Measurements from ENCODE around the gene RSPH3. TPM values are rescaled to one million over a fixed set of nuclear protein-coding genes. Genes with fewer than 3 reads are reported as not detected.
A peak's percentile ranks its signal among the peaks of the same experiment; 100 is the strongest.

Gene RSPH3
- total and polyA plus RNA-seq, 10 of the 15 experiments (the other 5 are each of a cell fraction or from before 2014, with no cell fraction given) = 0.40 to 3.5 (median 1.4) TPM

DNA sequence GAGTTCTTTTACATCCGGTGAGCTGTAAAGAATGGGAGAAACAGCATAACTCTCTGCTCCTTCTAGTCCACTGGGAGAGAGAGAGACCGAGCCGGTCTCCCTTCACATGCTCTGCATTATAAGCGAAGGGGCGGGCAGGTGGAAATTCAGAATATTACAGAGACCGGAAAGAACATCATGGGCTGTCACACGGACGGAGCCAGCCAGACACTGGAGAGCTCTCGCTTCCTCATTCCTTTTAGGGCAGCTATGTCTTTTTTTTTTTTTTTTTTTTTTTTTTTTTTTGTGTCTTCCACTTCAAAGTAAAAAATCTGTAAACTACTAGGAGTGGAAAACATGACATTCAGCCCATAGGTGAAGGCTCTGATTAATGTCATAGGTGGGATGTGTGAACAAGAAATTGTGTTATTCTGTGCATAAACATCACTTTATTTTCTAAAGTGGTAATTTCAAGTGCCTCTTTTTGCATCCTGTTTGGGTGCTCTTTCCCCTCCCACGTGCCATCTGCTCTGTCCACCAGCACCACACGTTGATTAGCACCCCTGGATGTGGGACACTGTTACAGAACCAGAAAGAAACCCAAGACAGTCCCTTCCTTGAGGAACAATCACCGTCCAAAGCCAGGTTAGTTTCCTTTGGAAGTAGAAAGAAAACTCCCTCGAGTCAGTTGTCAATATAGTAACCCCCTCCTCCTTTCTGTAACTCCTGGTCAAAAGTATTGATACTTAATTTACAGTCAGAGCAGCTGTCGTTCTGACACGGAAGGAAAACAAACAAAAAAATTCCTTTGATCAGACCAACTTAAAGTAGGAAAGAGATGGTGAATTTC is 45.1 kb upstream of the RSPH3 start, which contains the start of gene TAGAP (continued):
- TF ChIP-seq ETV6 (conservative IDR thresholded peaks at IDR 0.05 in 1 of 2, IDR thresholded peaks at IDR 0.05 in 1 of 2; ENCODE audit: borderline replicate concordance in 1 of 2, low read depth in 1 of 2) = peak in 1 of 2 experiments; percentile 63; a peak in 1 of 4 replicates
- peak; percentile 85 for TF ChIP-seq SMAD5 (IDR thresholded peaks at IDR 0.05; ENCODE audit: low read depth)
- TF ChIP-seq EP300 (IDR thresholded peaks at IDR 0.05; ENCODE audit: borderline replicate concordance in 1 of 2, control insufficient read depth in 1 of 2, low read depth in 2 of 2, low read length in 2 of 2) = no peak
- peak; percentile 80 for TF ChIP-seq POLR2AphosphoS5 (IDR thresholded peaks at IDR 0.05; ENCODE audit: low read length)
- TF ChIP-seq KLF5 (IDR thresholded peaks at IDR 0.05; ENCODE audit: partially characterized antibody) = no peak
- TF ChIP-seq, protein P1, sequence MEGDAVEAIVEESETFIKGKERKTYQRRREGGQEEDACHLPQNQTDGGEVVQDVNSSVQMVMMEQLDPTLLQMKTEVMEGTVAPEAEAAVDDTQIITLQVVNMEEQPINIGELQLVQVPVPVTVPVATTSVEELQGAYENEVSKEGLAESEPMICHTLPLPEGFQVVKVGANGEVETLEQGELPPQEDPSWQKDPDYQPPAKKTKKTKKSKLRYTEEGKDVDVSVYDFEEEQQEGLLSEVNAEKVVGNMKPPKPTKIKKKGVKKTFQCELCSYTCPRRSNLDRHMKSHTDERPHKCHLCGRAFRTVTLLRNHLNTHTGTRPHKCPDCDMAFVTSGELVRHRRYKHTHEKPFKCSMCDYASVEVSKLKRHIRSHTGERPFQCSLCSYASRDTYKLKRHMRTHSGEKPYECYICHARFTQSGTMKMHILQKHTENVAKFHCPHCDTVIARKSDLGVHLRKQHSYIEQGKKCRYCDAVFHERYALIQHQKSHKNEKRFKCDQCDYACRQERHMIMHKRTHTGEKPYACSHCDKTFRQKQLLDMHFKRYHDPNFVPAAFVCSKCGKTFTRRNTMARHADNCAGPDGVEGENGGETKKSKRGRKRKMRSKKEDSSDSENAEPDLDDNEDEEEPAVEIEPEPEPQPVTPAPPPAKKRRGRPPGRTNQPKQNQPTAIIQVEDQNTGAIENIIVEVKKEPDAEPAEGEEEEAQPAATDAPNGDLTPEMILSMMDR (IDR thresholded peaks at IDR 0.05 in 2 of 3, conservative IDR thresholded peaks at IDR 0.05 in 1 of 3; ENCODE audit: control insufficient read depth in 2 of 3, extremely low read depth in 1 of 3, insufficient read depth in 1 of 3, low read depth in 3 of 3, low read length in 3 of 3) = no peak

DNA sequence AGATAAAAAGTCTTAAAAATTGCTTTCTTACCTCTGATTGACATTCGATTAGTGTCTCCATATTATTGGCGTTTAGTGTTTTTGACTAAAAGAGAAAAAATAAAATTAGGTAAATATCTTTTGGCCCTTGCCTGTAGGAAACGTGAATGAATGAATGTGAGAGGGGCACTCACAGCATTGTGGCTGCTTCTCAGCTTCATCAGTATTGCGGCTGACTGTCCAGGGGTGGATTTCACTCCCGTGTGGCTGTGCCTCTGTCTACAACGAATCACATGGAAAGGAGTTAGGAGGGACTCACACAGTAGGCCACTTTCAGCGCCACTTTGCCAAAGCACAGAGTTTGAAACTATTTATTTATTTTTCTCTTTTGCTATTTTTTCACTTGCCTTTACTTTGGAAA is 43.9 kb upstream of the RSPH3 start:
- H3K36me3 ChIP-seq (ENCODE audit: control insufficient read depth in 2 of 2, insufficient read depth in 2 of 2, low read length in 1 of 2) = peaks cover 7 to 8% of the 10 kb centered on the region in 2 experiments; a peak in 3 of 4 replicates
- ChIA-PET POLR2A (interaction anchor here (0.6 to 3.3 kb wide), 18 partner anchors 10 to 91 kb away, joined by 3 to 65 read pairs (median 6); partner anchors contain the start of gene RSPH3), CTCF (interaction anchor here (0.8 to 16.7 kb wide), 18 partner anchors 9 to 338 kb away, joined by 3 to 481 read pairs (median 8); no protein-coding TSS in a partner anchor), RAD21 (ENCODE audit: unreplicated experiment) (interaction anchor here (0.6 to 9.6 kb wide), 26 partner anchors 9 to 102 kb away, joined by 3 to 298 read pairs (median 9); partner anchors contain the start of gene RSPH3), SMC1A (ENCODE audit: uncharacterized antibody, unreplicated experiment) (interaction anchor here (0.9 to 14.9 kb wide), 20 partner anchors 9 to 133 kb away, joined by 3 to 415 read pairs (median 10); partner anchors contain the start of gene RSPH3)
- TF ChIP-seq ZNF274 (IDR thresholded peaks at IDR 0.05; ENCODE audit: insufficient read depth, insufficient read length) (no peak), ZNF24 (IDR thresholded peaks at IDR 0.05) (peak; percentile 75), SREBF2 (IDR thresholded peaks at IDR 0.05; ENCODE audit: low read length) (no peak), TCF3 (IDR thresholded peaks at IDR 0.05; ENCODE audit: borderline replicate concordance, insufficient read depth, low read depth, low read length) (no peak)
- H3K79me2 ChIP-seq (ENCODE audit: control insufficient read depth, insufficient read depth, low read length) = peaks cover 2% of the 10 kb centered on the region; the same call in 1 of the 2 replicates
- 0% methylated on average over 7 of the region's 7 CpGs for WGBS (ENCODE audit: insufficient coverage, insufficient replicate concordance, low lambda C conversion rate, missing lambda C conversion rate)
- H2AFZ ChIP-seq (ENCODE audit: control insufficient read depth, low read depth, low read length) = no peak overlapping the region; the same call in 1 of the 2 replicates
- H3K9me3 ChIP-seq (replicated peaks; ENCODE audit: control insufficient read depth, insufficient read depth, low read length) = no peaks in the 10 kb centered on the region; the same call in 1 of the 3 replicates
- peak overlapping the region; percentile 60; the same call in 1 of the 2 replicates for H3K4me3 ChIP-seq
- ATAC-seq = peak; percentile 39
- peak overlapping the region; percentile 28 for H3K4me2 ChIP-seq (ENCODE audit: control insufficient read depth, insufficient read depth)
- peaks cover 34% of the 10 kb centered on the region for H3K4me1 ChIP-seq (ENCODE audit: control insufficient read depth, insufficient read depth, low read length)
- no TSS peak for BruUV-seq (replicated peaks)
- H3K27ac ChIP-seq (ENCODE audit: control insufficient read depth, insufficient read depth) = peak overlapping the region; percentile 14; the same call in 1 of the 2 replicates
- no peak for FAIRE-seq
- H3K27me3 ChIP-seq (replicated peaks in 1 of 2; ENCODE audit: control insufficient read depth in 2 of 2, insufficient read depth in 2 of 2, low read length in 1 of 2) = no peaks in the 10 kb centered on the region
- in situ Hi-C loops (cut with MboI) (loop anchor here (5.0 kb wide), 1 partner anchor 63 kb away; no protein-coding TSS in a partner anchor), intact Hi-C loops (cut with micrococcal nuclease; ENCODE audit: unreplicated experiment) (loop anchor here (10.0 kb wide), 1 partner anchor 931 kb away; no protein-coding TSS in a partner anchor)
- H3K9ac ChIP-seq (ENCODE audit: control insufficient read depth, insufficient read depth, low read length) = peak overlapping the region; percentile 40
- DNase-seq (ENCODE audit: low read depth, low spot score) = no peak
- no peaks in the 10 kb centered on the region for H4K20me1 ChIP-seq (ENCODE audit: control insufficient read depth, insufficient read depth)

All from GM12878 (cell line).